Measurements from ENCODE around the gene HADHB. TPM values are rescaled to one million over a fixed set of nuclear protein-coding genes. Genes with fewer than 3 reads are reported as not detected.
"Not testable (repeated sequence)": the region's sequence is repeated elsewhere in the genome, so short reads cannot be mapped to it uniquely, and the experiment has no call there.

Gene HADHB
- total RNA-seq, 1 donor from 2014 or later = 98.3 TPM

DNA sequence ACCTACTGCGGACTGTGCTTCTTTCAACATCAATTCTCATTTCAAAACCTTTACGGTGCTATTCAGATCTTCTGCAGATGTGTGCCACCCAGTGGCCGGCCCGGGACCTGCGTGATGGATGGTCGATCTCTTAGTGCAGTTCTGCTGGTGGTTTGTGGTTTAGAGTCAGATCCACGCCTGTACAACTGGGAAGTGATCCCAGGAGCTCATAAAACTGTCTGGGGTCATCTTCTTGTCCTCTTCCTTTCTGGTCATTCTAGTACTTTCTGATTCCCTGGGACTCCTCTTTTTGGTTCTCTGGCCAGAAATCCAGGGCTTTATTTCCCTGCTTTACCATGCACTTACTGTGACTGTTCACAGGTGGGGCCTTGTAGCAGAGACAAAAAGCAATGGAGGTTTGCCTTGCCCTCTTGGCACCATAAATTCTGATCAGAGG is 85.4 kb downstream of the HADHB start:
- no peak overlapping the region for H3K4me3 ChIP-seq (ENCODE audit: low read depth, low read length)
- TF ChIP-seq, protein P1, sequence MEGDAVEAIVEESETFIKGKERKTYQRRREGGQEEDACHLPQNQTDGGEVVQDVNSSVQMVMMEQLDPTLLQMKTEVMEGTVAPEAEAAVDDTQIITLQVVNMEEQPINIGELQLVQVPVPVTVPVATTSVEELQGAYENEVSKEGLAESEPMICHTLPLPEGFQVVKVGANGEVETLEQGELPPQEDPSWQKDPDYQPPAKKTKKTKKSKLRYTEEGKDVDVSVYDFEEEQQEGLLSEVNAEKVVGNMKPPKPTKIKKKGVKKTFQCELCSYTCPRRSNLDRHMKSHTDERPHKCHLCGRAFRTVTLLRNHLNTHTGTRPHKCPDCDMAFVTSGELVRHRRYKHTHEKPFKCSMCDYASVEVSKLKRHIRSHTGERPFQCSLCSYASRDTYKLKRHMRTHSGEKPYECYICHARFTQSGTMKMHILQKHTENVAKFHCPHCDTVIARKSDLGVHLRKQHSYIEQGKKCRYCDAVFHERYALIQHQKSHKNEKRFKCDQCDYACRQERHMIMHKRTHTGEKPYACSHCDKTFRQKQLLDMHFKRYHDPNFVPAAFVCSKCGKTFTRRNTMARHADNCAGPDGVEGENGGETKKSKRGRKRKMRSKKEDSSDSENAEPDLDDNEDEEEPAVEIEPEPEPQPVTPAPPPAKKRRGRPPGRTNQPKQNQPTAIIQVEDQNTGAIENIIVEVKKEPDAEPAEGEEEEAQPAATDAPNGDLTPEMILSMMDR (IDR thresholded peaks at IDR 0.05; ENCODE audit: insufficient read depth, low read length, poor library complexity, severe bottlenecking) = peak; percentile 89
- DNase-seq (ENCODE audit: low read depth) = peak; percentile 32

DNA sequence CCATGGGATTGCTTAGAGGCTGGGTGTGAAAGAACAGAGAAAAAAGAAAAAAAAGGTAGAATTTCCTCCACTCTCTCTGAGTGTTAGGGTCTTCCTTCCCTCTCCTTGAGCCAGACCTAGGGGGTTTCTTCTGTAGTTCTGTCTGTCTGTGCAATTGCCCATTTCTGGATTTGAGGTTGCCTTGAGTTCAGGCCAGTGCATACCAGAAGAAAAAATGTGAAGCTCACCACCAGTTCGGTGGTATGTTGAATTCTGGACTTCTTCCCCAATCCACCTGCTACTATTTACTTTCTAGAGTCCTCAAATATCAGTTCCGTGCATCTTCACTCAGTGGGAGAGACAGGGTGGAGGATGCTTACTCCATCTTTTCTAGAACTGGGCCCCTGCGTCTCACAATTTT is 85.9 kb downstream of the HADHB start:
- TF ChIP-seq, protein P1 (IDR thresholded peaks at IDR 0.05; ENCODE audit: insufficient read depth, low read length, poor library complexity, severe bottlenecking) = no peak
- Histone ChIP-seq H3K36me3 (ENCODE audit: control insufficient read depth, insufficient read depth, low read length) (no peaks in the 10 kb centered on the region), H3K27me3 (ENCODE audit: control insufficient read depth, insufficient read depth, low read length) (no peaks in the 10 kb centered on the region), H3K4me3 (ENCODE audit: low read depth, low read length) (no peak overlapping the region)
- no peak for DNase-seq (ENCODE audit: low read depth)

More for the DNA sequence above, 85.4 kb downstream of the HADHB start:
- Histone ChIP-seq H3K36me3 (ENCODE audit: control insufficient read depth, insufficient read depth, low read length) (no peaks in the 10 kb centered on the region), H3K27me3 (ENCODE audit: control insufficient read depth, insufficient read depth, low read length) (no peaks in the 10 kb centered on the region)

DNA sequence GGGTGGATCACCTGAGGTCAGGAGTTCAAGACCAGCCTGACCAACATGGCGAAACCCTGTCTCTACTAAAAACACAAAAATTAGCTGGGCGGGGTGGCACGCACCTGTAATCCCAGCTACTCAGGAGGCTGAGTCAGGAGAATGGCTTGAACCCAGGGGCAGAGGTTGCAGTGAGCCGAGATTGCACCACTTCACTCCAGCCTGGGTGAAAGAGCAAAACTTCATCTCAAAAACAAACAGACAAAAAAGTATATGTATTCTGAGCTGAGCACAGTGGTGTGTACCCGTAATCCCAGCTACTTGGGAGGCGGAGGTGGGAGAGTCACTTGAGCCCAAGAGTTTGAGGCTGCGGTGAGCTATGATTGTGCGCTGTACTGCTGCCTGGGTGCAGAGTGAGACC is 86.6 kb downstream of the HADHB start:
- H3K27me3 ChIP-seq (ENCODE audit: control insufficient read depth, insufficient read depth, low read length); H3K4me3 ChIP-seq (ENCODE audit: low read depth, low read length); DNase-seq (ENCODE audit: low read depth); H3K36me3 ChIP-seq (ENCODE audit: control insufficient read depth, insufficient read depth, low read length): not testable (repeated sequence)

DNA sequence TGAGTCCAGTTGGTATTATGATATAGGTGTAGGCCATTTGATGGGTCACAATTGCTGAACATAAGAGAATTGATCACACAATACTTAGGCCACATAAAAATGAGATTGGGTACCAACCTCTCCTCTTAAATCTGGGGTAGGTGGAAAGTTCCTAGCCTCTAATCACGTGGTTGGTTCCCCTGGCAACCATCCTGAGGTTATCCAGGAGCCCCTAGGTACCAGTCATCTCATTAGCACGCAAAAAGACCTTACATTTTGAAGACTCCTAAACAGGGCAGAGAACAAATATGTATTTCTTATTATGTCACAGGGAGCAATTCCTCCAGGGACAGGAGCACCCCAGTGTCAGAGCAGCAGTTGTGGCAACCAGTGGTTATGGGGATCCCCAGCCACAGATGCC is 88.6 kb downstream of the HADHB start:
- Histone ChIP-seq H3K4me3 (ENCODE audit: low read depth, low read length) (no peak overlapping the region), H3K27me3 (ENCODE audit: control insufficient read depth, insufficient read depth, low read length) (no peaks in the 10 kb centered on the region), H3K36me3 (ENCODE audit: control insufficient read depth, insufficient read depth, low read length) (no peaks in the 10 kb centered on the region)
- TF ChIP-seq, protein P1 (IDR thresholded peaks at IDR 0.05; ENCODE audit: insufficient read depth, low read length, poor library complexity, severe bottlenecking) = no peak
- DNase-seq (ENCODE audit: low read depth) = peak; percentile 61

DNA sequence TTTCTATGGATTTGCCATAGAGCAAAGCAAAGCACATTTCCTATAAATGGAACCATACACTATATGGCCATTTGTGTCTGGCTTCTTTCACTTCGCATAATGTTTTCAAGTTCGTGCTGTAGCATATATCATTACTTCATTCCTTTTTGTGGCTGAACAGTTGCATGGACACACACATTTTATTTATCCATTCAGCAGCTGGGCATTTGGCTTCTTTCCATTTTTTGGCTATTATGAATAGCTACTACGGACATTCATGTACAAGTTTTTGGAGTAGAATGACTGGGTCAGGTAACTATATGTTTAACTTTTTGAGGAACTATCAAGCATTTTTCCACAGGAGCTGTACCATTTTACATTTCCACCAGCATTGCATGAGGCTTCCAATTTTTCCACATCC is 90.5 kb downstream of the HADHB start:
- no peaks in the 10 kb centered on the region for H3K27me3 ChIP-seq (ENCODE audit: control insufficient read depth, insufficient read depth, low read length)
- no peak overlapping the region for H3K4me3 ChIP-seq (ENCODE audit: low read depth, low read length)
- DNase-seq (ENCODE audit: low read depth) = no peak
- TF ChIP-seq, protein P1 (IDR thresholded peaks at IDR 0.05; ENCODE audit: insufficient read depth, low read length, poor library complexity, severe bottlenecking) = no peak
- no peaks in the 10 kb centered on the region for H3K36me3 ChIP-seq (ENCODE audit: control insufficient read depth, insufficient read depth, low read length)

DNA sequence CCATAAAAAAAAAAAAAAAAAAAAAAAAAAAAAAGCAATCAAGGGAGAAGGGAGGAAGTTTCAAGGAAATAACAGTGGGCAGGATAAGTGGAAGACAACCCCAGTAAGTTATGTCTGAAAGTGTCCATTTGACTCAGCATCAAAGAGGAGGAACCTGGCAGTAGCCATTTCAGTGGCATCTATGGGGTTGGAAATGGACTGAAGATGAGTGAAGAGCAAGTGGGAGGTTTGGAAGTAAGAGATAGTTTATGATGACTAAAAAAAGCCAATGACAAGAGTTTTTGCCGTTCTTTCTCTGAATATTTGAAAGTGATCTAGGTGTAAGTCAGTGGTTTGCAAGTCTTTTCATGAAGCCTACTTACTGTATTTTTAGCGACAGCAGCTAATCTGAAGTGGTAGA is 92.0 kb downstream of the HADHB start:
- H3K36me3 ChIP-seq (ENCODE audit: control insufficient read depth, insufficient read depth, low read length) = no peaks in the 10 kb centered on the region
- no peak overlapping the region for H3K4me3 ChIP-seq (ENCODE audit: low read depth, low read length)
- TF ChIP-seq, protein P1 (IDR thresholded peaks at IDR 0.05; ENCODE audit: insufficient read depth, low read length, poor library complexity, severe bottlenecking) = no peak
- no peaks in the 10 kb centered on the region for H3K27me3 ChIP-seq (ENCODE audit: control insufficient read depth, insufficient read depth, low read length)
- DNase-seq (ENCODE audit: low read depth) = no peak
